HG02759 (cell line): ENCODE results near the gene KREMEN1.
"Not testable (repeated sequence)": the region's sequence is repeated elsewhere in the genome, so short reads cannot be mapped to it uniquely, and the experiment has no call there.

Experiments
- ATAC-seq: cut with Tn5 transposase; IDR thresholded peaks from one replicate; pipeline ENCODE4 v1.9.1; 2021; ENCODE audit warnings: mild to moderate bottlenecking, moderate library complexity; ENCODE audit not compliant: unreplicated experiment

Gene KREMEN1

GRCh38 chr22:29102300-29102699, 29.5 kb downstream of the KREMEN1 start:
- no peak for ATAC-seq

- no peak for ATAC-seq
Observed at GRCh38 chr22:29103121-29103520, 30.3 kb downstream of the KREMEN1 start.

- ATAC-seq: no peak
Observed at GRCh38 chr22:29105468-29105867, 32.6 kb downstream of the KREMEN1 start.

GRCh38 chr22:29106839-29107238, 34.0 kb downstream of the KREMEN1 start:
- ATAC-seq: no peak

- no peak for ATAC-seq
Observed at GRCh38 chr22:29108137-29108536, 35.3 kb downstream of the KREMEN1 start.

- no peak for ATAC-seq
Observed at GRCh38 chr22:29109822-29110221, 37.0 kb downstream of the KREMEN1 start.

GRCh38 chr22:29110946-29111345, 38.1 kb downstream of the KREMEN1 start:
- ATAC-seq: no peak

GRCh38 chr22:29112121-29112520, 39.3 kb downstream of the KREMEN1 start:
- ATAC-seq: no peak

- no peak for ATAC-seq
Observed at GRCh38 chr22:29112681-29113080, 39.8 kb downstream of the KREMEN1 start.

GRCh38 chr22:29113319-29113718, 40.5 kb downstream of the KREMEN1 start:
- no peak for ATAC-seq

- no peak for ATAC-seq
Observed at GRCh38 chr22:29114392-29114791, 41.6 kb downstream of the KREMEN1 start.

- no peak for ATAC-seq
Observed at GRCh38 chr22:29115682-29116288, 43.0 kb downstream of the KREMEN1 start.

- ATAC-seq: no peak
Observed at GRCh38 chr22:29116397-29117123, 43.7 kb downstream of the KREMEN1 start.

GRCh38 chr22:29117799-29118477, 45.1 kb downstream of the KREMEN1 start:
- no peak for ATAC-seq

- not testable (repeated sequence) for ATAC-seq
Observed at GRCh38 chr22:29120098-29120912, 47.5 kb downstream of the KREMEN1 start.

- no peak for ATAC-seq
Observed at GRCh38 chr22:29121124-29121523, 48.3 kb downstream of the KREMEN1 start.

GRCh38 chr22:29122041-29122440, 49.2 kb downstream of the KREMEN1 start:
- ATAC-seq: no peak

GRCh38 chr22:29124777-29125442, 52.1 kb downstream of the KREMEN1 start:
- ATAC-seq: no peak

GRCh38 chr22:29125443-29125778, 52.6 kb downstream of the KREMEN1 start:
- ATAC-seq: no peak

GRCh38 chr22:29125844-29126243, 53.0 kb downstream of the KREMEN1 start:
- no peak for ATAC-seq
